ENCODE measurements around the gene PDZK1.
"Not testable (repeated sequence)": the region's sequence is repeated elsewhere in the genome, so short reads cannot be mapped to it uniquely, and the experiment has no call there.

PDZK1 gene

DNA sequence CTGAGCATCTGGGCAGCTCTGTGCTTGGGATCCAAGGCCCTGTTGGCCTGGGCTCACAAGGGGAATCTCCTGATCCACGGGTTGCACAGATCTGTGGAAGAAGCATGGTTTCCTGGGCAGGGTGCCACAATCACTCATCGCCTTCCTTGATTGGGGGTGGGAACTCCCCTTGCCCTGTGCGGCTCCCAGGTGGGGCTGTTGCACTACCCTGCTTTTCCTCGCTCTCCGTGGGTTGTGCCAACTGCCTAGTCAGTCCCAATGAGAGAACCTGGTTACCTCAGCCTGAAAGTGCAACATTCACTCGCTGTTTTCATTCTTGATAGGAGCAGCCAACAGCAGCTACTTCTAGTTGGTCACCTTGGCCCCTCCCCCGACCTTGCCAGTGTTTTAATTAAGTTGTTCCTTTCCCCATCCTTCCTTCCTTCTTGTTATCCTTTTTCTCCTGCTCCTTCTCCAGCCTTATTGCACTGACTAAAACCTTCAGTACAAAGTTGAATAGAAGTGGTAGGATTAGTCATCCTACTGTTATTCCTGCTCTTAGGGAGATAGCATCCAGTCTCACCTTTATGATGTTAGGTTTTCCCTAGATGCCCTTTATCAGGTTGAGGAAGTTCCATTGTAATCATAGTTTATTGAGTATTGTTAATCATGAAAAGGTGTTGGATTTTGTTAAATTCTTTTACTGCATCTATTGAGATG is 50.8 kb downstream of the PDZK1 start:
- no CpG with 5 or more reads among the region's 7 CpGs for WGBS (ENCODE audit: insufficient coverage, insufficient read length)
- H3K4me1 ChIP-seq (ENCODE audit: control insufficient read depth, insufficient read depth, low read length); H3K27me3 ChIP-seq (ENCODE audit: control insufficient read depth, insufficient read depth, low read length); H3K27ac ChIP-seq (ENCODE audit: low read length); H3K36me3 ChIP-seq (ENCODE audit: control insufficient read depth, insufficient read depth, low read length); DNase-seq (ENCODE audit: low read depth, low spot score); H3K9me3 ChIP-seq (ENCODE audit: control insufficient read depth, insufficient read depth, low read length); H3K4me3 ChIP-seq (ENCODE audit: low read length): not testable (repeated sequence)

GRCh38 chr1:145643990-145644389 is 63.2 kb downstream of the PDZK1 start:
- not testable (repeated sequence) for H3K4me3 ChIP-seq (ENCODE audit: low read length); H3K4me1 ChIP-seq (ENCODE audit: control insufficient read depth, insufficient read depth, low read length); H3K27ac ChIP-seq (ENCODE audit: low read length); H3K27me3 ChIP-seq (ENCODE audit: control insufficient read depth, insufficient read depth, low read length); H3K9me3 ChIP-seq (ENCODE audit: control insufficient read depth, insufficient read depth, low read length); DNase-seq (ENCODE audit: low read depth, low spot score); H3K36me3 ChIP-seq (ENCODE audit: control insufficient read depth, insufficient read depth, low read length)
- WGBS (ENCODE audit: insufficient coverage, insufficient read length) = no CpG with 5 or more reads among the region's 1 CpG

DNA sequence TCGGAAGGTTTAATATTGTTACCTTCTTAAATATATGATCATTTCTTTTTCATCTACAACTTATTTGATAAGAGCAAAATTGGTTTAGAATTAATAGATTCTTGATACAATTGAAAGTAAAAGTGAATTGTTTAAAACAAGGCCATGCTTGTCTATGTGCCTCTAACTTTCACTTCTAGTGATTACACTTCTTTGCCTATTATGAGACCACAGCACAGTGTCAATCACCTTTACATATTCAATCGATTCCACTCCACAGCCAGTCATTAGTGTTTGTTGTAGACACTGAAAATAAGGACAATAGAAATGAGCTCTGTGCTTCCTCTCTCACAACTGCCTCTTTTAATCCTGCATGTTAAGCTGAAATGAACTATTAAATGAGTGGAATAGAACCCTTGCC is 65.3 kb downstream of the PDZK1 start:
- not testable (repeated sequence) for H3K4me3 ChIP-seq (ENCODE audit: low read length); DNase-seq (ENCODE audit: low read depth, low spot score); H3K9me3 ChIP-seq (ENCODE audit: control insufficient read depth, insufficient read depth, low read length); H3K36me3 ChIP-seq (ENCODE audit: control insufficient read depth, insufficient read depth, low read length); H3K27me3 ChIP-seq (ENCODE audit: control insufficient read depth, insufficient read depth, low read length); H3K4me1 ChIP-seq (ENCODE audit: control insufficient read depth, insufficient read depth, low read length); H3K27ac ChIP-seq (ENCODE audit: low read length)
- WGBS (ENCODE audit: insufficient coverage, insufficient read length) = no CpG with 5 or more reads among the region's 2 CpGs

- H3K9me3 ChIP-seq (ENCODE audit: control insufficient read depth, insufficient read depth, low read length); H3K4me3 ChIP-seq (ENCODE audit: low read length); H3K36me3 ChIP-seq (ENCODE audit: control insufficient read depth, insufficient read depth, low read length); H3K4me1 ChIP-seq (ENCODE audit: control insufficient read depth, insufficient read depth, low read length); DNase-seq (ENCODE audit: low read depth, low spot score); H3K27me3 ChIP-seq (ENCODE audit: control insufficient read depth, insufficient read depth, low read length); H3K27ac ChIP-seq (ENCODE audit: low read length): not testable (repeated sequence)
- WGBS (ENCODE audit: insufficient coverage, insufficient read length) = no CpG with 5 or more reads among the region's 1 CpG
Observed at GRCh38 chr1:145636237-145636636, 70.9 kb downstream of the PDZK1 start.

- not testable (repeated sequence) for H3K27ac ChIP-seq (ENCODE audit: low read length); H3K27me3 ChIP-seq (ENCODE audit: control insufficient read depth, insufficient read depth, low read length); H3K4me1 ChIP-seq (ENCODE audit: control insufficient read depth, insufficient read depth, low read length); H3K9me3 ChIP-seq (ENCODE audit: control insufficient read depth, insufficient read depth, low read length); H3K4me3 ChIP-seq (ENCODE audit: low read length); H3K36me3 ChIP-seq (ENCODE audit: control insufficient read depth, insufficient read depth, low read length); DNase-seq (ENCODE audit: low read depth, low spot score)
- no CpG with 5 or more reads among the region's 1 CpG for WGBS (ENCODE audit: insufficient coverage, insufficient read length)
Observed at GRCh38 chr1:145622177-145622576, 85.0 kb downstream of the PDZK1 start.

Data from iPS DF 6.9 (cell line).